Tibial nerve (tissue), 4 donors: Measurements from ENCODE around the gene TM9SF2. TPM values are rescaled to one million over a fixed set of nuclear protein-coding genes. Genes with fewer than 3 reads are reported as not detected.

Experiments used
- DNase-seq, 2 donors: peaks; one replicate each; pipeline ENCODE4 v3.0.0-alpha.2; 2019; ENCODE audit warnings: low spot score in 2 of 2
- H3K27ac ChIP-seq, 4 donors: fragments of 200-600 bp; sonication (generic) in 3 of 4; one replicate each; pipeline ENCODE4 v1.5.1; 2017 to 2019; ENCODE audit warnings: mild to moderate bottlenecking in 1 of 4
- H3K27me3 ChIP-seq, 2 donors: fragments of 200-600 bp; sonication (generic) in 1 of 2; one replicate each; pipeline versions ENCODE4 v1.5.1 to v1.6.0; 2017 to 2019
- H3K36me3 ChIP-seq, 3 donors: fragments of 200-600 bp; sonication (generic); one replicate each; pipeline ENCODE4 v1.5.1; 2018 to 2019
- H3K4me1 ChIP-seq, 4 donors: fragments of 200-600 bp; sonication (generic) in 3 of 4; one replicate each; pipeline ENCODE4 v1.5.1; 2017 to 2019
- H3K4me3 ChIP-seq, 4 donors: fragments of 200-600 bp; sonication (generic) in 3 of 4; one replicate each; pipeline ENCODE4 v1.5.1; 2017 to 2019; ENCODE audit warnings: mild to moderate bottlenecking in 1 of 4, moderate library complexity in 1 of 4
- H3K9me3 ChIP-seq, 4 donors: fragments of 200-600 bp; sonication (generic) in 3 of 4; one replicate each; pipeline ENCODE4 v1.5.1; 2017 to 2019
- EP300 ChIP-seq, 2 donors: sonication (generic); formaldehyde crosslinking; IDR thresholded peaks; one replicate each; pipeline ENCODE4 v1.6.1; 2017; ENCODE audit warnings: antibody characterized with exemption in 2 of 2, mild to moderate bottlenecking in 1 of 2
- POLR2A ChIP-seq, 2 donors: fragments of 450-650 bp; IDR thresholded peaks; one replicate each; pipeline ENCODE4 v1.6.1; 2017; ENCODE audit warnings: antibody characterized with exemption in 2 of 2, mild to moderate bottlenecking in 2 of 2, moderate library complexity in 2 of 2
- WGBS, 2 donors: methylation state at CpG; one replicate each; pipeline ENCODE4 v1.1.5; 2018; 5-methylcytosine and 5-hydroxymethylcytosine counted together
- small RNA-seq: library from RNA; depleted of rRNA; stranded (forward); fragments of <200 nt; gene quantifications from one replicate; pipeline ENCODE3, GENCODE V24; 2016
- total RNA-seq, 4 donors: library from RNA; depleted of rRNA; stranded (reverse); fragments of >200 nt; gene quantifications; one replicate each; pipeline ENCODE4 v1.1.0, GENCODE V29; 2016
- TF ChIP-seq, protein P1 (sequence below), 5 experiments: fragments of 200-600 bp in 3 of 5; fragments of 450-650 bp in 2 of 5; sonication (generic) in 3 of 5; IDR thresholded peaks; one replicate each; pipeline ENCODE4 v1.5.1; 2016 to 2019; ENCODE audit warnings: antibody characterized with exemption in 5 of 5, mild to moderate bottlenecking in 3 of 5, moderate library complexity in 2 of 5

The TM9SF2 gene
- total RNA-seq, 4 donors from 2014 or later: 67.8 to 110 (median 82.7) TPM

DNA sequence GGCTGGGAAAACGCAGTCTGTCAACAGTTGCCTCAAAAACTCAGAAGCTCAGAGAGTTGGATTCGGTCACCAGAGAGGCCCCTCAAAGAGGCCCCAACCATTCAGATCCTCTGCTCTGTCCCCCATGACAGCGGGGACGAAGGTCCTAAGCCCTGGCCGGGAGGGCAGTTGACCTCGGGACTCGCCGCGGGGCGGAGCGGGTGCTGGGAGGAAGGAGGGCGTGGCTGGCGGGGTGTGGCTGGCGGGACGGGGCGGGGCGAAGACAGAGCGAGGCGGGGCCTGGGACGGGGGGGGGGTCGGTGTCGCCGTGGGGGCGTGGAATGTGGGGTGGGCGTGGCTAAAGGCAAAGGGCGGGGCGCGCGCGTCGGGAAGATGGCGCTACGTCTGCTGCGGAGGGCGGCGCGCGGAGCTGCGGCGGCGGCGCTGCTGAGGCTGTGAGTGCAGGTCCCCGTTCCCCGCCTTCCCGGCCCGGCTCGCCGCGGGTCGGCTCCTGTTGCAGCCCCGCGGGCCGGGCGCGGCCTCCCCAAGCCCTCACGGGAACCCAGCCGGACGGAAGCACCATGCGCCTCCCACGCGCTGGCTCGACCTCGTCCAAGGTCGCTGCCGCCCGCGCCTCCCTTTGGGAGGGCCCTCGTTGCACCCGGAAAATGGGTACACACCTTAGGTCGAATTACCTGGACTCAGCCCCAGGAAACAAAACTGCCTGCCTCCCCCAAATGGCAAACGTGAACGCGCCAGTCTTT lies 105.2 kb downstream of the TM9SF2 start, which contains the start of gene CLYBL:
CLYBL (plus strand) TSS at position 367 of the 743 bp plus-strand sequence.
- H3K36me3 ChIP-seq: no peaks in the 10 kb centered on the region
- TF ChIP-seq, protein P1, sequence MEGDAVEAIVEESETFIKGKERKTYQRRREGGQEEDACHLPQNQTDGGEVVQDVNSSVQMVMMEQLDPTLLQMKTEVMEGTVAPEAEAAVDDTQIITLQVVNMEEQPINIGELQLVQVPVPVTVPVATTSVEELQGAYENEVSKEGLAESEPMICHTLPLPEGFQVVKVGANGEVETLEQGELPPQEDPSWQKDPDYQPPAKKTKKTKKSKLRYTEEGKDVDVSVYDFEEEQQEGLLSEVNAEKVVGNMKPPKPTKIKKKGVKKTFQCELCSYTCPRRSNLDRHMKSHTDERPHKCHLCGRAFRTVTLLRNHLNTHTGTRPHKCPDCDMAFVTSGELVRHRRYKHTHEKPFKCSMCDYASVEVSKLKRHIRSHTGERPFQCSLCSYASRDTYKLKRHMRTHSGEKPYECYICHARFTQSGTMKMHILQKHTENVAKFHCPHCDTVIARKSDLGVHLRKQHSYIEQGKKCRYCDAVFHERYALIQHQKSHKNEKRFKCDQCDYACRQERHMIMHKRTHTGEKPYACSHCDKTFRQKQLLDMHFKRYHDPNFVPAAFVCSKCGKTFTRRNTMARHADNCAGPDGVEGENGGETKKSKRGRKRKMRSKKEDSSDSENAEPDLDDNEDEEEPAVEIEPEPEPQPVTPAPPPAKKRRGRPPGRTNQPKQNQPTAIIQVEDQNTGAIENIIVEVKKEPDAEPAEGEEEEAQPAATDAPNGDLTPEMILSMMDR (IDR thresholded peaks at IDR 0.05): no peak
- TF ChIP-seq POLR2A (IDR thresholded peaks at IDR 0.05): peak; percentile 26 to 78
- peak in 1 of 2 donors; percentile 36 for TF ChIP-seq EP300 (IDR thresholded peaks at IDR 0.05)
- H3K9me3 ChIP-seq: no peaks in the 10 kb centered on the region
- peaks cover 0 to 8% (median 4%) of the 10 kb centered on the region in 4 donors for H3K4me1 ChIP-seq
- H3K4me3 ChIP-seq: peak within 1 kb of the TSS; percentile 65 to 90 (median 72)
- peak; percentile 79 to 86 for DNase-seq
- no peaks in the 10 kb centered on the region for H3K27me3 ChIP-seq
- peak within 1 kb of the TSS; percentile 60 to 89 (median 86) for H3K27ac ChIP-seq
- 0 to 2% methylated on average over 19 to 23 of the region's 73 CpGs for WGBS, 2 donors

- no peak overlapping the region for H3K27ac ChIP-seq
- H3K27me3 ChIP-seq: no peaks in the 10 kb centered on the region
- H3K9me3 ChIP-seq: no peaks in the 10 kb centered on the region
- H3K36me3 ChIP-seq: no peaks in the 10 kb centered on the region
- TF ChIP-seq POLR2A (IDR thresholded peaks at IDR 0.05) (no peak), EP300 (IDR thresholded peaks at IDR 0.05) (no peak)
- no peak for DNase-seq
- no peak overlapping the region for H3K4me3 ChIP-seq
- H3K4me1 ChIP-seq: peaks cover 0 to 8% (median 4%) of the 10 kb centered on the region in 4 donors
- WGBS, 2 donors: 91 to 92% methylated on average over 15 of the region's 15 CpGs
Observed at GRCh38 chr13:99608345-99608744, 107.1 kb downstream of the TM9SF2 start.

- Histone ChIP-seq H3K36me3 (no peaks in the 10 kb centered on the region), H3K4me1 (peaks cover 0 to 4% (median 3%) of the 10 kb centered on the region in 4 donors), H3K9me3 (no peaks in the 10 kb centered on the region), H3K4me3 (no peak overlapping the region), H3K27ac (no peak overlapping the region), H3K27me3 (no peaks in the 10 kb centered on the region)
- 67 to 68% methylated on average over 4 of the region's 4 CpGs for WGBS, 2 donors
- TF ChIP-seq POLR2A (IDR thresholded peaks at IDR 0.05) (no peak), EP300 (IDR thresholded peaks at IDR 0.05) (no peak)
- TF ChIP-seq, protein P1 (IDR thresholded peaks at IDR 0.05): no peak
- DNase-seq: no peak
Observed at GRCh38 chr13:99610702-99611289, 109.5 kb downstream of the TM9SF2 start.

Small RNA genes lying within 50 kb of the gene (small RNA-seq; reads per million reads assigned to genes)
- not detected for gene AL139035.1

Other genes starting within 250 kb of the TM9SF2 start
- not detected for gene GPR18, start 243.1 kb upstream of the TM9SF2 start, total RNA-seq
- 10 to 100 TPM in 3 of 4 donors, 1 to 10 TPM in 1; 6.3 to 20.4 (median 13.1) TPM for gene GPR183, start 194.1 kb upstream of the TM9SF2 start, total RNA-seq
- gene CLYBL, start 105.2 kb downstream of the TM9SF2 start, total RNA-seq: 10 to 100 TPM in 1 of 4 donors, 1 to 10 TPM in 3; 1.6 to 28.0 (median 3.5) TPM